Tibial nerve (tissue), 4 donors: Measurements from ENCODE around the gene ZSCAN12.

Source experiments
- EP300 ChIP-seq, 2 donors: sonication (generic); formaldehyde crosslinking; IDR thresholded peaks; one replicate each; pipeline ENCODE4 v1.6.1; 2017; ENCODE audit warnings: antibody characterized with exemption in 2 of 2, mild to moderate bottlenecking in 1 of 2
- TF ChIP-seq, protein P1 (sequence below), 5 experiments: fragments of 200-600 bp in 3 of 5; fragments of 450-650 bp in 2 of 5; sonication (generic) in 3 of 5; IDR thresholded peaks; one replicate each; pipeline ENCODE4 v1.5.1; 2016 to 2019; ENCODE audit warnings: antibody characterized with exemption in 5 of 5, mild to moderate bottlenecking in 3 of 5, moderate library complexity in 2 of 5

DNA sequence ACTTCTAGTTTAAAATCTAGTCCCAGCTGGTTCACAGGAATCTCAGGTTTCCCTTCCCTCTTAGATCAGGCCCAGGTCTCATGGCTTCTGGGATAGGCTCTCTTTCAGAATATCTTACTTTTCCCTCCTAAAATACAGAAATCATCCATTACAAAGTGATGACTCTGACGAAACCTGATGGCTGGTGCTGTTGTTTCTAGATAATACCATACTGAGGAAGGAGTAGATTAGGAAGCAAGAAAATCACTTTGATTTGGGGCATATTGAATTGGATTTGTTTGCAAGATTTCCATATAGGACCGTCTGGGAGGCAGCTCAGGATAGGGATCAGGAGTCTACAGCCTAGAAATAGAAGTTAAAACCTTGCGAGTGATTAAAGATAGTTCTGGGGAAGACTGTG, 46.2 kb downstream of the ZSCAN12 start:
- TF ChIP-seq, protein P1, sequence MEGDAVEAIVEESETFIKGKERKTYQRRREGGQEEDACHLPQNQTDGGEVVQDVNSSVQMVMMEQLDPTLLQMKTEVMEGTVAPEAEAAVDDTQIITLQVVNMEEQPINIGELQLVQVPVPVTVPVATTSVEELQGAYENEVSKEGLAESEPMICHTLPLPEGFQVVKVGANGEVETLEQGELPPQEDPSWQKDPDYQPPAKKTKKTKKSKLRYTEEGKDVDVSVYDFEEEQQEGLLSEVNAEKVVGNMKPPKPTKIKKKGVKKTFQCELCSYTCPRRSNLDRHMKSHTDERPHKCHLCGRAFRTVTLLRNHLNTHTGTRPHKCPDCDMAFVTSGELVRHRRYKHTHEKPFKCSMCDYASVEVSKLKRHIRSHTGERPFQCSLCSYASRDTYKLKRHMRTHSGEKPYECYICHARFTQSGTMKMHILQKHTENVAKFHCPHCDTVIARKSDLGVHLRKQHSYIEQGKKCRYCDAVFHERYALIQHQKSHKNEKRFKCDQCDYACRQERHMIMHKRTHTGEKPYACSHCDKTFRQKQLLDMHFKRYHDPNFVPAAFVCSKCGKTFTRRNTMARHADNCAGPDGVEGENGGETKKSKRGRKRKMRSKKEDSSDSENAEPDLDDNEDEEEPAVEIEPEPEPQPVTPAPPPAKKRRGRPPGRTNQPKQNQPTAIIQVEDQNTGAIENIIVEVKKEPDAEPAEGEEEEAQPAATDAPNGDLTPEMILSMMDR (IDR thresholded peaks at IDR 0.05) = no peak
- TF ChIP-seq EP300 (IDR thresholded peaks at IDR 0.05) = no peak
